Measurements from ENCODE around the gene PGP.

PGP gene

GRCh38 chr16:2223221-2223941, 8.7 kb upstream of the PGP start, which contains the start of gene E4F1:
E4F1 (plus strand) TSS chr16:2223591; CDS start chr16:2223614, 23 bp downstream.
- DNase-seq (ENCODE audit: low spot score), result peak; percentile 100
- Histone ChIP-seq H3K4me1 (ENCODE audit: insufficient read depth, poor library complexity, severe bottlenecking) (no peaks in the 10 kb centered on the region), H3K36me3 (ENCODE audit: low read depth) (peaks cover 2% of the 10 kb centered on the region), H3K4me3 (ENCODE audit: severe bottlenecking) (peak within 1 kb of the TSS; percentile 85), H3K27me3 (ENCODE audit: insufficient read depth, poor library complexity, severe bottlenecking) (no peaks in the 10 kb centered on the region), H3K9me3 (ENCODE audit: severe bottlenecking) (no peaks in the 10 kb centered on the region), H3K27ac (ENCODE audit: poor library complexity, severe bottlenecking) (peak within 1 kb of the TSS; percentile 68)
- peak; percentile 93 for ATAC-seq (ENCODE audit: low read depth)
- TF ChIP-seq CTCF (IDR thresholded peaks at IDR 0.05; ENCODE audit: poor library complexity, severe bottlenecking), result no peak

GRCh38 chr16:2216330-2216729, 1.7 kb upstream of the PGP start:
- DNase-seq (ENCODE audit: low spot score), result no peak

GRCh38 chr16:2213817-2214718, 572 bp downstream of the PGP start:
- DNase-seq (ENCODE audit: low spot score) (no peak), ATAC-seq (ENCODE audit: low read depth) (no peak)
- H3K4me3 ChIP-seq (ENCODE audit: severe bottlenecking), result peak overlapping the region; percentile 76
- peak overlapping the region; percentile 84 for H3K27ac ChIP-seq (ENCODE audit: poor library complexity, severe bottlenecking)
- H3K4me1 ChIP-seq (ENCODE audit: insufficient read depth, poor library complexity, severe bottlenecking), result peaks cover 8% of the 10 kb centered on the region
- no peaks in the 10 kb centered on the region for H3K9me3 ChIP-seq (ENCODE audit: severe bottlenecking)
- TF ChIP-seq CTCF (IDR thresholded peaks at IDR 0.05; ENCODE audit: poor library complexity, severe bottlenecking), result no peak
- H3K36me3 ChIP-seq (ENCODE audit: low read depth), result peaks cover 20% of the 10 kb centered on the region
- no peaks in the 10 kb centered on the region for H3K27me3 ChIP-seq (ENCODE audit: insufficient read depth, poor library complexity, severe bottlenecking)

More at GRCh38 chr16:2216330-2216729, 1.7 kb upstream of the PGP start:
- peaks cover 20% of the 10 kb centered on the region for H3K36me3 ChIP-seq (ENCODE audit: low read depth)
- ATAC-seq (ENCODE audit: low read depth), result no peak
- TF ChIP-seq CTCF (IDR thresholded peaks at IDR 0.05; ENCODE audit: poor library complexity, severe bottlenecking), result no peak
- no peaks in the 10 kb centered on the region for H3K27me3 ChIP-seq (ENCODE audit: insufficient read depth, poor library complexity, severe bottlenecking)
- no peak overlapping the region for H3K4me3 ChIP-seq (ENCODE audit: severe bottlenecking)
- H3K9me3 ChIP-seq (ENCODE audit: severe bottlenecking), result no peaks in the 10 kb centered on the region
- peak overlapping the region; percentile 84 for H3K27ac ChIP-seq (ENCODE audit: poor library complexity, severe bottlenecking)
- H3K4me1 ChIP-seq (ENCODE audit: insufficient read depth, poor library complexity, severe bottlenecking), result peaks cover 8% of the 10 kb centered on the region

- ATAC-seq (ENCODE audit: low read depth), result no peak
- Histone ChIP-seq H3K9me3 (ENCODE audit: severe bottlenecking) (no peaks in the 10 kb centered on the region), H3K27ac (ENCODE audit: poor library complexity, severe bottlenecking) (peak overlapping the region; percentile 84), H3K4me1 (ENCODE audit: insufficient read depth, poor library complexity, severe bottlenecking) (peaks cover 8% of the 10 kb centered on the region), H3K27me3 (ENCODE audit: insufficient read depth, poor library complexity, severe bottlenecking) (no peaks in the 10 kb centered on the region), H3K4me3 (ENCODE audit: severe bottlenecking) (peak overlapping the region; percentile 76), H3K36me3 (ENCODE audit: low read depth) (peaks cover 35% of the 10 kb centered on the region)
- no peak for TF ChIP-seq CTCF (IDR thresholded peaks at IDR 0.05; ENCODE audit: poor library complexity, severe bottlenecking)
- DNase-seq (ENCODE audit: low spot score), result no peak
These were observed 2.0 kb downstream of the PGP start for GRCh38 chr16:2212362-2213324.
